H1 (cell line): ENCODE results near the gene PCAT7. TPM values are rescaled to one million over a fixed set of nuclear protein-coding genes. Genes with fewer than 3 reads are reported as not detected.

Source experiments
- BACH1 ChIP-seq: IDR thresholded peaks from 2 replicates; pipeline ENCODE4 v1.6.1; 2012; ENCODE audit warnings: low read length, improper control_type of control experiment
- CBX8 ChIP-seq: fragments of 300-800, 300-1000 bp; sonication (generic); IDR thresholded peaks from 2 replicates; pipeline ENCODE4 v1.7.1; 2016; ENCODE audit warnings: low read depth, low read length, borderline replicate concordance
- CEBPB ChIP-seq: IDR thresholded peaks from 2 replicates; pipeline ENCODE4 v1.6.1; 2012; ENCODE audit warnings: low read depth, low read length
- EZH2 ChIP-seq: fragments of 200-600 bp; sonication (generic); IDR thresholded peaks from 2 replicates; pipeline ENCODE4 v1.7.1; 2012; ENCODE audit warnings: low read depth, mild to moderate bottlenecking, moderate library complexity, low read length, inconsistent platforms; ENCODE audit not compliant: severe bottlenecking
- GABPA ChIP-seq: IDR thresholded peaks from 2 replicates; pipeline ENCODE4 v1.6.1; 2011; ENCODE audit warnings: mild to moderate bottlenecking, low read length, moderate library complexity, borderline replicate concordance; ENCODE audit not compliant: insufficient read depth
- NANOG ChIP-seq: IDR thresholded peaks from 2 replicates; pipeline ENCODE4 v1.6.1; 2011; ENCODE audit warnings: low read length, low read depth, mild to moderate bottlenecking, inconsistent platforms; ENCODE audit not compliant: insufficient read depth, poor library complexity, severe bottlenecking
- POLR2A ChIP-seq, 2 experiments: IDR thresholded peaks; 1 replicate in 1 of 2; 2 replicates in 1 of 2; pipeline ENCODE4 v1.6.1; 2011; ENCODE audit warnings: low read depth in 2 of 2, low read length in 2 of 2, mild to moderate bottlenecking in 2 of 2; ENCODE audit errors: control extremely low read depth in 1 of 2
- RAD21 ChIP-seq, 2 experiments: IDR thresholded peaks in 1 of 2; conservative IDR thresholded peaks in 1 of 2; 2 replicates each; pipeline ENCODE4 v1.6.1; 2011; ENCODE audit warnings: low read depth in 2 of 2, low read length in 2 of 2, improper control_type of control experiment in 1 of 2, inconsistent platforms in 1 of 2, mild to moderate bottlenecking in 1 of 2, moderate library complexity in 1 of 2
- RBBP5 ChIP-seq: IDR thresholded peaks from 2 replicates; pipeline ENCODE4 v1.7.1; 2012; ENCODE audit warnings: low read depth, mild to moderate bottlenecking, inconsistent platforms, low read length, moderate library complexity, borderline replicate concordance
- RFX5 ChIP-seq: IDR thresholded peaks from 2 replicates; pipeline ENCODE4 v1.6.1; 2011; ENCODE audit warnings: low read depth, low read length, improper control_type of control experiment, borderline replicate concordance
- RNF2 ChIP-seq: fragments of 200-900, 300-1000 bp; sonication (generic); IDR thresholded peaks from 2 replicates; pipeline ENCODE4 v1.7.1; 2016; ENCODE audit warnings: borderline replicate concordance, low read depth, mild to moderate bottlenecking, antibody characterized with exemption, low read length; ENCODE audit not compliant: poor library complexity, severe bottlenecking; ENCODE audit errors: missing control alignments
- SAP30 ChIP-seq: fragments of 300-600 bp; sonication (generic); IDR thresholded peaks from 2 replicates; pipeline ENCODE4 v1.7.1; 2012; ENCODE audit warnings: low read length, moderate library complexity, mild to moderate bottlenecking, inconsistent platforms; ENCODE audit not compliant: insufficient read depth, insufficient replicate concordance
- SIN3A ChIP-seq, 2 experiments: IDR thresholded peaks in 1 of 2; conservative IDR thresholded peaks in 1 of 2; 2 replicates each; pipeline ENCODE4 v1.6.1; 2011 to 2012; ENCODE audit warnings: low read length in 2 of 2, improper control_type of control experiment in 1 of 2, low read depth in 1 of 2, mild to moderate bottlenecking in 1 of 2
- SIRT6 ChIP-seq: IDR thresholded peaks from one replicate; pipeline ENCODE4 v1.7.1; 2012; ENCODE audit warnings: low read length, inconsistent platforms
- SP1 ChIP-seq: IDR thresholded peaks from 2 replicates; pipeline ENCODE4 v1.6.1; 2011; ENCODE audit warnings: low read depth, low read length
- SP4 ChIP-seq: IDR thresholded peaks from 2 replicates; pipeline ENCODE4 v1.6.1; 2012; ENCODE audit warnings: low read length, inconsistent platforms
- TAF1 ChIP-seq: IDR thresholded peaks from 2 replicates; pipeline ENCODE4 v1.6.1; 2011; ENCODE audit warnings: mild to moderate bottlenecking, low read depth, low read length
- TBP ChIP-seq: IDR thresholded peaks from 2 replicates; pipeline ENCODE4 v1.6.1; 2011; ENCODE audit warnings: low read depth, low read length, improper control_type of control experiment
- ZNF274 ChIP-seq: IDR thresholded peaks from 2 replicates; pipeline ENCODE4 v1.7.0; 2012; ENCODE audit warnings: low read length, borderline replicate concordance; ENCODE audit errors: extremely low read depth
- polyA plus RNA-seq, 7 experiments: library from polyadenylated mRNA; depleted of rRNA in 3 of 7; stranded (reverse) in 5 of 7; unstranded in 2 of 7; fragments of >200 nt in 5 of 7; fragments of 200-250 nt in 2 of 7; gene quantifications; 1 replicate in 5 of 7; 2 replicates in 1 of 7; 4 replicates in 1 of 7; pipeline versions ENCODE4 v1.2.1 to v1.2.3, GENCODE V29; 2011 to 2013; ENCODE audit warnings: missing spikeins in 2 of 7, mixed read lengths in 2 of 7
- total RNA-seq: library from RNA; stranded (reverse); fragmentation: NEBNext Ultra II Directional; extraction: Animal tissue kit (Norgen Biotek cat#: 25700); gene quantifications from 2 replicates; pipeline ENCODE4 v1.2.1, GENCODE V29; 2021
- TF ChIP-seq, protein P1 (sequence below): IDR thresholded peaks from 2 replicates; pipeline ENCODE4 v1.6.1; 2011; ENCODE audit warnings: low read length, improper control_type of control experiment
- TF ChIP-seq, protein P2 (sequence below): IDR thresholded peaks from 2 replicates; pipeline ENCODE4 v1.6.1; 2012; ENCODE audit warnings: inconsistent platforms

PCAT7 gene
- total and polyA plus RNA-seq, 2 of the 8 experiments (the other 6 are each of a cell fraction or from before 2014, with no cell fraction given) = 3.2 to 4.1 TPM

DNA sequence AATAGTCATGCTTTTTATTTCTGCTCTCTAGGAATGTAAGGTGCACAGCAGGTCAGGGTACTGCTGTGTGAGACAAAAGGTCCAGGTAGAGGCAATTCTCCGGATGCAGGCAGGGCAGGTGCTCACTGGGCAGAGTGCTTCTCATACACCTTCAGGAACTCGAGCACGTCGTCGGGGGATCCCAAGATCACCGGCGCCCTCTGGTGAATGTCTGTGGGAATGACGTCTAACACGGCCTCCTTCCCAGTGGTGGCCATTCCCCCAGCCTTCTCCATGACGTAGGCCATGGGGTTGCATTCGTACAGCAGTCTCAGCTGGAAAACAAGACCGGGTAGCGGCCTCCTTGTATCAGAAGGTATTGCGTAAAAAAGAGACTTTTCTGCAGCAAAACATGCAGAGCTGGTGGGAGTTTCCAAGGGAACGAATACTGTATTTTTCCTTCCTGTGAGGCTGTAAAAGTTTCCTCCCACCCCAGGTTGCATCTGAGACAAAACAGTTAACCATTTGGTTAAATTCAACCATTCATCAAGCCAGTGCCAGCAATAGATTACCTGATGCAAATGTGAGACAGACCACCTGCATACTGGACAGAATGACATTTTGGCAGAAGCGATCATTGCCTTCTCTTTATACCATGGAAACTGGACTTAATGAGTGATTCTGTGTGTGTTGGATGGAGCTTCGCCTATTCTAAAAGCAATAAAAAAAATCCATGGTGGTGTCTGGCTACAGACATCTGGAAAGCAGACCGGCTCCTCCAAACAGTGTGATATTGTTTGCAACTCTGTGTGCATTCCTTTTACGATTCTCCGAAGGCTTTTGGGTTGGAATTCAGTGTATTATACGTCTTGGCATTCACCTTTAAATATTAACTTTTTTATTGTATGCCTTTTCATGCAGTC is 48.6 kb downstream of the PCAT7 start (continued):
- TF ChIP-seq BACH1 (no peak), POLR2A (IDR thresholded peaks at IDR 0.05; ENCODE audit: control extremely low read depth in 1 of 2, low read depth in 2 of 2, low read length in 2 of 2) (no peak), GABPA (no peak), CBX8 (no peak), RNF2 (no peak), SP1 (no peak), TBP (no peak), EZH2 (no peak), CEBPB (peak; percentile 62; the same call in 1 of the 2 replicates), RBBP5 (no peak), ZNF274 (no peak), SIRT6 (no peak), RAD21 (IDR thresholded peaks at IDR 0.05 in 1 of 2, conservative IDR thresholded peaks at IDR 0.05 in 1 of 2; ENCODE audit: low read depth in 2 of 2, low read length in 2 of 2) (peak; percentile 92 to 93), RFX5 (no peak), NANOG (no peak), TAF1 (no peak), SP4 (no peak), SIN3A (conservative IDR thresholded peaks at IDR 0.05 in 1 of 2, IDR thresholded peaks at IDR 0.05 in 1 of 2; ENCODE audit: low read depth in 1 of 2, low read length in 2 of 2) (0 out of 4 replicates have a peak, but pooled peaks of 1 of the 2 experiments have one; percentile 42), SAP30 (no peak)
- TF ChIP-seq, protein P1, sequence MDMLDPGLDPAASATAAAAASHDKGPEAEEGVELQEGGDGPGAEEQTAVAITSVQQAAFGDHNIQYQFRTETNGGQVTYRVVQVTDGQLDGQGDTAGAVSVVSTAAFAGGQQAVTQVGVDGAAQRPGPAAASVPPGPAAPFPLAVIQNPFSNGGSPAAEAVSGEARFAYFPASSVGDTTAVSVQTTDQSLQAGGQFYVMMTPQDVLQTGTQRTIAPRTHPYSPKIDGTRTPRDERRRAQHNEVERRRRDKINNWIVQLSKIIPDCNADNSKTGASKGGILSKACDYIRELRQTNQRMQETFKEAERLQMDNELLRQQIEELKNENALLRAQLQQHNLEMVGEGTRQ = no peak
- TF ChIP-seq, protein P2, sequence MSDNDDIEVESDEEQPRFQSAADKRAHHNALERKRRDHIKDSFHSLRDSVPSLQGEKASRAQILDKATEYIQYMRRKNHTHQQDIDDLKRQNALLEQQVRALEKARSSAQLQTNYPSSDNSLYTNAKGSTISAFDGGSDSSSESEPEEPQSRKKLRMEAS = peak; percentile 77
